Right lobe of liver (tissue), 6 donors: Measurements from ENCODE around the gene TRAFD1. TPM values are rescaled to one million over a fixed set of nuclear protein-coding genes. Genes with fewer than 3 reads are reported as not detected.

Experiments
- ATAC-seq, 4 donors: fragments of 200-7000 bp; cut with Tn5 transposase; one replicate each; pipeline ENCODE4 v1.9.1; 2020; ENCODE audit warnings: mild to moderate bottlenecking in 4 of 4, moderate library complexity in 4 of 4
- DNase-seq, 3 donors: peaks; one replicate each; pipeline ENCODE4 v3.0.0-alpha.2; 2020
- H3K27ac ChIP-seq, 3 donors: fragments of 200-600 bp; one replicate each; pipeline ENCODE4 v1.8.0; 2022
- H3K27me3 ChIP-seq, 2 donors: fragments of 200-600 bp; one replicate each; pipeline ENCODE4 v1.8.0; 2022
- H3K36me3 ChIP-seq, 4 donors: fragments of 200-600 bp; sonication (generic) in 1 of 4; one replicate each; pipeline versions ENCODE4 v1.5.1 to v1.8.0; 2017 to 2022; ENCODE audit warnings: control low read depth in 1 of 4
- H3K4me1 ChIP-seq, 4 donors: fragments of 200-600 bp; sonication (generic) in 1 of 4; one replicate each; pipeline versions ENCODE4 v1.5.1 to v1.8.0; 2017 to 2022; ENCODE audit warnings: control low read depth in 1 of 4
- H3K4me3 ChIP-seq, 3 donors: fragments of 200-600 bp; one replicate each; pipeline ENCODE4 v1.8.0; 2022
- H3K9me3 ChIP-seq, 4 donors: fragments of 200-600 bp; sonication (generic) in 1 of 4; one replicate each; pipeline versions ENCODE4 v1.5.1 to v1.8.0; 2017 to 2022; ENCODE audit warnings: control low read depth in 1 of 4
- POLR2A ChIP-seq: fragments of 450-650 bp; IDR thresholded peaks from one replicate; pipeline ENCODE4 v1.6.1; 2017; ENCODE audit warnings: antibody characterized with exemption, mild to moderate bottlenecking
- WGBS: methylation state at CpG from one replicate; pipeline ENCODE4 v1.1.6; 2018; ENCODE audit warnings: low coverage, low lambda C conversion rate; ENCODE audit not compliant: insufficient coverage; ENCODE audit errors: missing lambda C conversion rate; 5-methylcytosine and 5-hydroxymethylcytosine counted together
- intact Hi-C, 2 donors: fragments of 100-400 bp; cut with DNase I; formaldehyde crosslinking; loops; one replicate each; pipeline versions ENCODE4 v1.11.2 to v1.14.1; 2022
- total RNA-seq, 6 experiments: library from RNA; depleted of rRNA in 2 of 6; stranded (reverse); fragments of >200 nt in 2 of 6; fragmentation: NEBNext Ultra II Directional in 3 of 6; extraction: Animal tissue kit (Norgen Biotek cat#: 25700) in 3 of 6; gene quantifications; one replicate each; pipeline versions ENCODE4 v1.1.0 to v1.2.4, GENCODE V29; 2016 to 2023
- TF ChIP-seq, protein P1 (sequence below), 4 donors: fragments of 200-600 bp in 3 of 4; fragments of 450-650 bp in 1 of 4; IDR thresholded peaks; one replicate each; pipeline versions ENCODE4 v1.5.1 to v1.8.0; 2016 to 2022; ENCODE audit warnings: antibody characterized with exemption in 4 of 4, mild to moderate bottlenecking in 2 of 4
- donor health status: DM: no; HTN: yes; CAD: no.
- donor health status: DM: no; HTN: no; CAD: no.
- donor health status: DM: no; HTN: no; CAD: no.
- donor health status: DM: no; HTN: yes; CAD: no.
- donor health status: DM: no; HTN: yes; CAD: no.

The TRAFD1 gene
- total RNA-seq, 6 experiments from 2014 or later = 6.3 to 14.9 (median 10.3) TPM

DNA sequence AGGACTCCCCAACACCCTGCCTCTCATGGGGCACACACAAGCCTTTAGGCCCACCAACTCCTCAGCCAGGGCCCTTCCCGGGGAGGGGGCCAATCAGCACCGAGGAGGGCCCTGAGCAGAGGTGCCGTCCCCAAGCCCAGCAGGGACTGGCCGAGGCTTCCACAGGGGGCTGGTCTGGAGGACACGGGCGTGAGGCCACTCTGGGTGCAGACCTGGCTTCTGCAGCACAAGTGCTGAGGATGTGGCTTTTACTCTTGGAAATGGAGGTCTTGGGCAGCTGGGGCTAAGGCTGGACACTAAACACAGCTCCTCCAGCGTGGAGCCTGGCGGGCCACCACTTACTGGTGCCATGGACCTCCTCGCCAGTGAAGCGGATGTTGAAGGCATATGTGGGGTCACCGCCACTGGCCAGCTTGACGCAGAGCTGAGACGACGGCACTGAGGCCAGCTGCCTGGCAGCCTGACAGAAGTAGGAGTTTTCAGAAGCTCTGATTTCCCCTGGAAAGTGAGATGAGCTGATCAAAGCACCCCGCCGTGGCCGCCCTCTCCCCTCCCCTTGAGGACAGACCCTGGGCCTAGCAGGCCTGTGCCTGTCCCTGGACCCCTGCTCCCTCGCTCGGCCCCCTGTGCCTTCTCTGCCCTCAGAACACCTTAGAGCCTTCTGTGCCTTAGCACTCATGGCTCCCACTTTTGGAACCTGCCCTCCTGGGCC is 44.0 kb downstream of the TRAFD1 start:
- Histone ChIP-seq H3K36me3 (peaks cover 0 to 14% (median 5%) of the 10 kb centered on the region in 4 donors), H3K27ac (no peak overlapping the region), H3K4me1 (no peaks in the 10 kb centered on the region), H3K4me3 (no peak overlapping the region), H3K9me3 (no peaks in the 10 kb centered on the region), H3K27me3 (no peaks in the 10 kb centered on the region)
- DNase-seq (no peak), ATAC-seq (peak in 1 of 4 donors; percentile 9)
- no CpG with 5 or more reads among the region's 19 CpGs for WGBS
- intact Hi-C loops = no loop called here
- TF ChIP-seq POLR2A = no peak
- TF ChIP-seq, protein P1, sequence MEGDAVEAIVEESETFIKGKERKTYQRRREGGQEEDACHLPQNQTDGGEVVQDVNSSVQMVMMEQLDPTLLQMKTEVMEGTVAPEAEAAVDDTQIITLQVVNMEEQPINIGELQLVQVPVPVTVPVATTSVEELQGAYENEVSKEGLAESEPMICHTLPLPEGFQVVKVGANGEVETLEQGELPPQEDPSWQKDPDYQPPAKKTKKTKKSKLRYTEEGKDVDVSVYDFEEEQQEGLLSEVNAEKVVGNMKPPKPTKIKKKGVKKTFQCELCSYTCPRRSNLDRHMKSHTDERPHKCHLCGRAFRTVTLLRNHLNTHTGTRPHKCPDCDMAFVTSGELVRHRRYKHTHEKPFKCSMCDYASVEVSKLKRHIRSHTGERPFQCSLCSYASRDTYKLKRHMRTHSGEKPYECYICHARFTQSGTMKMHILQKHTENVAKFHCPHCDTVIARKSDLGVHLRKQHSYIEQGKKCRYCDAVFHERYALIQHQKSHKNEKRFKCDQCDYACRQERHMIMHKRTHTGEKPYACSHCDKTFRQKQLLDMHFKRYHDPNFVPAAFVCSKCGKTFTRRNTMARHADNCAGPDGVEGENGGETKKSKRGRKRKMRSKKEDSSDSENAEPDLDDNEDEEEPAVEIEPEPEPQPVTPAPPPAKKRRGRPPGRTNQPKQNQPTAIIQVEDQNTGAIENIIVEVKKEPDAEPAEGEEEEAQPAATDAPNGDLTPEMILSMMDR (IDR thresholded peaks at IDR 0.05) = no peak

DNA sequence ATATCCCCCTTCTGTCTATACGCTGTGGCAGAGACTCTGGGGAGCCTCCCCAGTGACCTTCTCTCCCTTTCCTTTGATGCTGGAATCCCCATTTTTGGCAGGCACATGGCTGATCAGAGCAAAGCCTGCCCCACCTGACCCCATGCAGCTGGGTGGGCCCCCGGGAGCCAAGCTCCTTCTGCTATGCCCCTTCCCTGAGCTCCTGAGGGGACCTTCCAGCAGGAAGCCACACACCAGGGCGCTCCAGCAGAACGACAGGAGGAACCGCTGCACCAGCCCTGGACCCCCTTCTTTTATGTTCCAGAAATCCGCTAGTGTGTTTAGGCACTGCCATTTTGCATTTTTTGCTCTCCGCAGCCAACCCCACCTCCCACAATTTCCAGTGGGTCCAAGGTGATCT is 44.6 kb downstream of the TRAFD1 start:
- 100% methylated on average over 4 of the region's 7 CpGs for WGBS
- no peak overlapping the region for H3K4me3 ChIP-seq
- H3K9me3 ChIP-seq = no peaks in the 10 kb centered on the region
- DNase-seq = no peak
- H3K36me3 ChIP-seq = peaks cover 0 to 16% (median 5%) of the 10 kb centered on the region in 4 donors
- no peaks in the 10 kb centered on the region for H3K4me1 ChIP-seq
- H3K27ac ChIP-seq = no peak overlapping the region
- TF ChIP-seq, protein P1 (IDR thresholded peaks at IDR 0.05) = no peak
- no peak for TF ChIP-seq POLR2A
- intact Hi-C loops = no loop called here
- ATAC-seq = no peak
- no peaks in the 10 kb centered on the region for H3K27me3 ChIP-seq

DNA sequence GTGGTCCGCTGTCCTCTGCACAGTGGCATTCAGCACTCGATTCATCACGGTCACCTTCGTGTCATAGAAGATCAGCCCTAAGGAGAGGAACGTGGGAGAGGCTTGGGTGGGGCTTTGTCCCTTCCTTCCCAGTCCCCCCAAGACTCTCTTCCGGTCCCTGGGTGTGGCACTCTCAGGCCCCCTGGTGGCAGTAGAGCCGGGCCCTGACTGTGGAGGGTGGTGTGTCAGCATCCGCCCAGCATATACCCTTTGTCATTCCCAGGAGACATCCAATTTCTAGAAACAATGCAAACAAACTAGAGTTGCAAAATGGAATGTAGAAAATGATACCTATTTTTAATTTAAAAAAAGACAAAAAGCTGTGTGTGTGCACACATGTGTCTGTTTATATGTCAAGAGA is 45.0 kb downstream of the TRAFD1 start:
- peaks cover 0 to 20% (median 7%) of the 10 kb centered on the region in 4 donors for H3K36me3 ChIP-seq
- ATAC-seq (peak in 1 of 4 donors; percentile 21), DNase-seq (no peak)
- H3K4me3 ChIP-seq = no peak overlapping the region
- WGBS = 72% methylated on average over 7 of the region's 8 CpGs
- intact Hi-C loops = no loop called here
- H3K27me3 ChIP-seq = no peaks in the 10 kb centered on the region
- no peaks in the 10 kb centered on the region for H3K9me3 ChIP-seq
- TF ChIP-seq, protein P1 (IDR thresholded peaks at IDR 0.05) = peak in 3 of 4 donors; percentile 22 to 28 (median 24)
- TF ChIP-seq POLR2A = no peak
- H3K4me1 ChIP-seq = no peaks in the 10 kb centered on the region
- H3K27ac ChIP-seq = no peak overlapping the region

DNA sequence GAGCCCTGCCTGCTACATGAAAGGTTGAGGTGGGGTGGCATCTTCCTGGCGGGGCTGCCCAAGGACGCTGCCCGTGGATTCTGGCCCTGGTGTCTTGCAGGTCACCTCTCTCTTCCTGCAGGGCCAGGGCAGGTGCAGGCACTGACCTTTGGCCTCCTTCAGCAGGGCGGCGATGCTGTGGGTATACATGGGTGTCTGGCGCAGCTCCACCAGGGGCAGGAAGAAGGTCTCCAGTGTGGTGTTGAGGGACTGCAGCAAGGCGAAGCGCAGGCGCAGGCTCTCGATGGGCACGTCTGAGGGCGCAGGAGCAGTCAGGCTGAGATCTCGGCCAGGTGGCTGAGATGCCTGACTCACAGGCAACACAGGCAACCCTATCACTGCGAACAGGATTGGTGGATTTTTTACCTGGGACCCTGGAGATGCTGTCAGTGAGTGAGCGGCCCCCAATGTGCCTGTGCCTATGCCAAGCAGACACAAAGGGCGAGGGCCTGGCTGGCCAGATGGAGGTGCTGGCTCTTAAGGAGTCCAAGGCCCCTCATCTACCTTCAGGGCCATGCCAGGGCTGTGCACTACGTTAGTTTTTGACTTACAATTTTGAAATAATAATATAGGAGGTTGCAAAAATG is 45.7 kb downstream of the TRAFD1 start:
- DNase-seq = peak in 1 of 3 donors; percentile 39
- WGBS = 80% methylated on average over 11 of the region's 17 CpGs
- no peaks in the 10 kb centered on the region for H3K27me3 ChIP-seq
- no peaks in the 10 kb centered on the region for H3K9me3 ChIP-seq
- peak in 1 of 4 donors; percentile 10 for ATAC-seq
- H3K27ac ChIP-seq = no peak overlapping the region
- no peak overlapping the region for H3K4me3 ChIP-seq
- peaks cover 0 to 25% (median 8%) of the 10 kb centered on the region in 4 donors for H3K36me3 ChIP-seq
- TF ChIP-seq, protein P1 (IDR thresholded peaks at IDR 0.05) = no peak
- TF ChIP-seq POLR2A = no peak
- no peaks in the 10 kb centered on the region for H3K4me1 ChIP-seq
- intact Hi-C loops = no loop called here
